H1 (cell line): Measurements from ENCODE around the gene PITPNC1. TPM values are rescaled to one million over a fixed set of nuclear protein-coding genes. Genes with fewer than 3 reads are reported as not detected.

Experiments used
- CTCF ChIA-PET: fragments of 300-600 bp; sonication (Branson Sonifier 250); formaldehyde crosslinking; loops from one replicate; lab custom pipeline; 2021; ENCODE audit not compliant: partially characterized antibody; lab: Charles Lee
- POLR2A ChIA-PET: fragments of 300-600 bp; sonication (Branson Sonifier 250); formaldehyde crosslinking; loops from one replicate; lab custom pipeline; 2021; ENCODE audit warnings: inconsistent platforms; ENCODE audit not compliant: partially characterized antibody; lab: Charles Lee
- DNase-seq, 2 experiments: peaks; one replicate each; pipeline versions ENCODE4 v3.0.0 to v3.0.0-alpha.2; 2010 to 2022; ENCODE audit warnings: low spot score in 2 of 2, low read depth in 1 of 2, mixed read lengths in 1 of 2
- FAIRE-seq: peaks from 2 replicates; lab custom pipeline; 2011; peaks lifted over from hg19 to GRCh38; lab: Jason Lieb, UNC
- H2AFZ ChIP-seq: 2 replicates; pipeline ENCODE4 v1.8.1; 2012; ENCODE audit warnings: low read length, inconsistent platforms
- H2AK5ac ChIP-seq: 2 replicates; pipeline ENCODE4 v1.6.1; 2013; ENCODE audit warnings: low read depth, low read length
- H2BK120ac ChIP-seq: replicated peaks from 2 replicates; pipeline ENCODE3; 2013; ENCODE audit warnings: low read depth, low read length, inconsistent platforms
- H2BK12ac ChIP-seq: 2 replicates; pipeline ENCODE4 v1.6.1; 2013; ENCODE audit warnings: low read depth, low read length
- H2BK15ac ChIP-seq: 2 replicates; pipeline ENCODE4 v1.6.1; 2013; ENCODE audit warnings: low read length
- H2BK20ac ChIP-seq: 2 replicates; pipeline ENCODE4 v1.6.1; 2013; ENCODE audit warnings: low read length
- H2BK5ac ChIP-seq: 2 replicates; pipeline ENCODE4 v1.6.1; 2013; ENCODE audit warnings: low read depth, low read length
- H3K14ac ChIP-seq: 2 replicates; pipeline ENCODE4 v1.6.1; 2013; ENCODE audit warnings: inconsistent platforms; ENCODE audit not compliant: insufficient read length
- H3K18ac ChIP-seq: 2 replicates; pipeline ENCODE4 v1.6.1; 2013; ENCODE audit warnings: low read length; ENCODE audit errors: extremely low read depth
- H3K23ac ChIP-seq: 2 replicates; pipeline ENCODE4 v1.6.1; 2013; ENCODE audit warnings: inconsistent platforms; ENCODE audit not compliant: insufficient read length
- H3K23me2 ChIP-seq: 2 replicates; pipeline ENCODE4 v1.6.1; 2013; ENCODE audit warnings: low read depth, low read length
- H3K27ac ChIP-seq: 2 replicates; pipeline ENCODE4 v1.6.1; 2011; ENCODE audit warnings: low read depth, low read length, inconsistent platforms
- H3K27me3 ChIP-seq, 4 experiments: replicated peaks in 1 of 4; 1 replicate in 1 of 4; 2 replicates in 3 of 4; pipeline versions ENCODE4 v1.6.1 to v1.8.1; 2011 to 2013; ENCODE audit warnings: low read length in 3 of 4, mild to moderate bottlenecking in 3 of 4, inconsistent platforms in 2 of 4, mixed read lengths in 2 of 4, moderate library complexity in 1 of 4; ENCODE audit not compliant: control insufficient read depth in 3 of 4, insufficient read depth in 3 of 4; ENCODE audit errors: extremely low read depth in 1 of 4
- H3K36me3 ChIP-seq, 4 experiments: 2 replicates each; pipeline versions ENCODE4 v1.6.1 to v1.8.1; 2011 to 2013; ENCODE audit warnings: mild to moderate bottlenecking in 4 of 4, low read length in 3 of 4, moderate library complexity in 2 of 4, control low read depth in 1 of 4, inconsistent platforms in 1 of 4; ENCODE audit not compliant: insufficient read depth in 4 of 4, control insufficient read depth in 2 of 4
- H3K4ac ChIP-seq: replicated peaks from 2 replicates; pipeline ENCODE3; 2013; ENCODE audit warnings: low read length, low read depth, mixed read lengths, inconsistent platforms; ENCODE audit not compliant: insufficient read length
- H3K4me1 ChIP-seq, 4 experiments: replicated peaks in 1 of 4; 1 replicate in 1 of 4; 2 replicates in 3 of 4; pipeline versions ENCODE4 v1.6.1 to v1.8.1; 2011 to 2013; ENCODE audit warnings: low read length in 3 of 4, inconsistent platforms in 2 of 4, mixed read lengths in 1 of 4; ENCODE audit not compliant: insufficient read depth in 4 of 4, control insufficient read depth in 3 of 4
- H3K4me2 ChIP-seq, 2 experiments: 2 replicates each; pipeline versions ENCODE4 v1.6.1 to v1.8.1; 2011 to 2013; ENCODE audit warnings: low read depth in 2 of 2, low read length in 2 of 2, control low read depth in 1 of 2, inconsistent platforms in 1 of 2, mild to moderate bottlenecking in 1 of 2; ENCODE audit not compliant: insufficient read depth in 1 of 2
- H3K4me3 ChIP-seq, 4 experiments: fragments of 200-600, 300-600 bp in 1 of 4; sonication (generic), shearing (Covaris generic), sonication (Bioruptor Twin) in 1 of 4; 2 replicates each; pipeline versions ENCODE4 v1.5.1 to v1.8.1; 2011 to 2016; ENCODE audit warnings: low read length in 4 of 4, low read depth in 3 of 4, control low read depth in 2 of 4, inconsistent platforms in 2 of 4, mild to moderate bottlenecking in 2 of 4, mixed read lengths in 1 of 4, moderate library complexity in 1 of 4; ENCODE audit not compliant: insufficient read depth in 2 of 4; ENCODE audit errors: extremely low read depth in 1 of 4
- H3K56ac ChIP-seq: replicated peaks from 2 replicates; pipeline ENCODE3; 2013; ENCODE audit warnings: low read depth, mild to moderate bottlenecking, mixed read lengths, low read length, inconsistent platforms; ENCODE audit not compliant: insufficient read length
- H3K79me1 ChIP-seq: 2 replicates; pipeline ENCODE4 v1.6.1; 2013; ENCODE audit warnings: low read depth, low read length, control low read depth
- H3K79me2 ChIP-seq, 2 experiments: 2 replicates each; pipeline versions ENCODE4 v1.6.1 to v1.8.1; 2012 to 2013; ENCODE audit warnings: low read length in 2 of 2, mild to moderate bottlenecking in 2 of 2, inconsistent platforms in 1 of 2; ENCODE audit not compliant: insufficient read depth in 2 of 2, control insufficient read depth in 1 of 2
- H3K9ac ChIP-seq, 4 experiments: replicated peaks in 1 of 4; 1 replicate in 1 of 4; 2 replicates in 3 of 4; pipeline versions ENCODE4 v1.6.1 to v1.8.1; 2011 to 2013; ENCODE audit warnings: low read depth in 3 of 4, low read length in 3 of 4, control low read depth in 2 of 4, mild to moderate bottlenecking in 2 of 4, moderate library complexity in 2 of 4, inconsistent platforms in 1 of 4; ENCODE audit errors: extremely low read depth in 1 of 4
- H3K9me3 ChIP-seq, 2 experiments: 2 replicates each; pipeline versions ENCODE4 v1.6.1 to v1.8.1; 2012 to 2013; ENCODE audit warnings: mild to moderate bottlenecking in 2 of 2, moderate library complexity in 2 of 2, control low read depth in 1 of 2, inconsistent platforms in 1 of 2, low read depth in 1 of 2, low read length in 1 of 2, mixed read lengths in 1 of 2; ENCODE audit not compliant: insufficient read depth in 2 of 2
- H4K20me1 ChIP-seq, 2 experiments: replicated peaks in 1 of 2; 2 replicates each; pipeline versions ENCODE3 to v1.8.1; 2011 to 2013; ENCODE audit warnings: inconsistent platforms in 2 of 2, low read length in 2 of 2, mild to moderate bottlenecking in 1 of 2; ENCODE audit not compliant: insufficient read depth in 2 of 2, control insufficient read depth in 1 of 2
- H4K5ac ChIP-seq: 2 replicates; pipeline ENCODE4 v1.6.1; 2013; ENCODE audit warnings: low read length, low read depth, mixed read lengths, inconsistent platforms; ENCODE audit not compliant: insufficient read length
- H4K8ac ChIP-seq: 2 replicates; pipeline ENCODE4 v1.8.0; 2013; ENCODE audit warnings: mild to moderate bottlenecking, moderate library complexity, low read length, inconsistent platforms; ENCODE audit not compliant: insufficient read depth; ENCODE audit errors: extremely low read depth
- H4K91ac ChIP-seq: replicated peaks from 2 replicates; pipeline ENCODE3; 2013; ENCODE audit warnings: low read length, mixed read lengths, inconsistent platforms; ENCODE audit not compliant: insufficient read length
- BCL11A ChIP-seq, 2 experiments: IDR thresholded peaks; one replicate each; pipeline ENCODE4 v1.6.1; 2011; ENCODE audit warnings: low read depth in 2 of 2, low read length in 2 of 2, mild to moderate bottlenecking in 2 of 2
- CBX5 ChIP-seq: fragments of 300-800, 300-1000 bp; sonication (generic); IDR thresholded peaks from 2 replicates; pipeline ENCODE4 v1.7.1; 2016; ENCODE audit warnings: antibody characterized with exemption, low read length, low read depth
- CHD1 ChIP-seq: IDR thresholded peaks from 2 replicates; pipeline ENCODE4 v1.6.1; 2012; ENCODE audit warnings: low read depth, low read length, improper control_type of control experiment
- GABPA ChIP-seq: IDR thresholded peaks from 2 replicates; pipeline ENCODE4 v1.6.1; 2011; ENCODE audit warnings: mild to moderate bottlenecking, low read length, moderate library complexity, borderline replicate concordance; ENCODE audit not compliant: insufficient read depth
- HDAC2 ChIP-seq, 2 experiments: fragments of 300-600 bp in 1 of 2; sonication (generic) in 1 of 2; IDR thresholded peaks; 2 replicates each; pipeline ENCODE4 v1.6.1; 2011 to 2012; ENCODE audit warnings: low read depth in 2 of 2, low read length in 2 of 2, mild to moderate bottlenecking in 2 of 2, moderate library complexity in 2 of 2, borderline replicate concordance in 1 of 2, inconsistent platforms in 1 of 2
- KDM1A ChIP-seq: fragments of 200-600, 300-600 bp; sonication (generic); IDR thresholded peaks from 2 replicates; pipeline ENCODE4 v1.7.1; 2016; ENCODE audit warnings: mild to moderate bottlenecking, low read length, borderline replicate concordance
- SIRT6 ChIP-seq: IDR thresholded peaks from one replicate; pipeline ENCODE4 v1.7.1; 2012; ENCODE audit warnings: low read length, inconsistent platforms
- SIX5 ChIP-seq: IDR thresholded peaks from 2 replicates; pipeline ENCODE4 v1.6.1; 2011; ENCODE audit warnings: mild to moderate bottlenecking, low read depth, low read length
- SP4 ChIP-seq: IDR thresholded peaks from 2 replicates; pipeline ENCODE4 v1.6.1; 2012; ENCODE audit warnings: low read length, inconsistent platforms
- SUZ12 ChIP-seq: fragments of 200-600 bp; sonication (generic); IDR thresholded peaks from 2 replicates; pipeline ENCODE4 v1.6.1; 2012; ENCODE audit warnings: mild to moderate bottlenecking, inconsistent platforms, low read length, moderate library complexity, mixed read lengths
- TBP ChIP-seq: IDR thresholded peaks from 2 replicates; pipeline ENCODE4 v1.6.1; 2011; ENCODE audit warnings: low read depth, low read length, improper control_type of control experiment
- WGBS, 2 experiments: shearing (Covaris generic) in 1 of 2; methylation state at CpG; one replicate each; pipeline versions ENCODE4 v1.1.6 to v1.1.7; 2013 to 2015; ENCODE audit warnings: low lambda C conversion rate in 2 of 2, mixed read lengths in 2 of 2, inconsistent platforms in 1 of 2, low coverage in 1 of 2, missing lambda C conversion rate in 1 of 2; ENCODE audit not compliant: insufficient replicate concordance in 2 of 2, insufficient coverage in 1 of 2, insufficient read length in 1 of 2; ENCODE audit errors: extremely low coverage in 1 of 2, missing lambda C conversion rate in 1 of 2; 5-methylcytosine and 5-hydroxymethylcytosine counted together
- polyA plus RNA-seq, 7 experiments: library from polyadenylated mRNA; depleted of rRNA in 3 of 7; stranded (reverse) in 5 of 7; unstranded in 2 of 7; fragments of >200 nt in 5 of 7; fragments of 200-250 nt in 2 of 7; gene quantifications; 1 replicate in 5 of 7; 2 replicates in 1 of 7; 4 replicates in 1 of 7; pipeline versions ENCODE4 v1.2.1 to v1.2.3, GENCODE V29; 2011 to 2013; ENCODE audit warnings: missing spikeins in 2 of 7, mixed read lengths in 2 of 7
- total RNA-seq: library from RNA; stranded (reverse); fragmentation: NEBNext Ultra II Directional; extraction: Animal tissue kit (Norgen Biotek cat#: 25700); gene quantifications from 2 replicates; pipeline ENCODE4 v1.2.1, GENCODE V29; 2021
- TF ChIP-seq, protein P1 (sequence below): IDR thresholded peaks from 2 replicates; pipeline ENCODE4 v1.6.1; 2011; ENCODE audit warnings: low read depth, mild to moderate bottlenecking, low read length; ENCODE audit not compliant: insufficient read depth
- TF ChIP-seq, protein P2 (sequence below): IDR thresholded peaks from 2 replicates; pipeline ENCODE4 v1.6.1; 2012; ENCODE audit warnings: inconsistent platforms

PITPNC1 gene
- total and polyA plus RNA-seq, 2 of the 8 experiments (the other 6 are each of a cell fraction or from before 2014, with no cell fraction given), result 17.6 to 54.7 TPM

DNA sequence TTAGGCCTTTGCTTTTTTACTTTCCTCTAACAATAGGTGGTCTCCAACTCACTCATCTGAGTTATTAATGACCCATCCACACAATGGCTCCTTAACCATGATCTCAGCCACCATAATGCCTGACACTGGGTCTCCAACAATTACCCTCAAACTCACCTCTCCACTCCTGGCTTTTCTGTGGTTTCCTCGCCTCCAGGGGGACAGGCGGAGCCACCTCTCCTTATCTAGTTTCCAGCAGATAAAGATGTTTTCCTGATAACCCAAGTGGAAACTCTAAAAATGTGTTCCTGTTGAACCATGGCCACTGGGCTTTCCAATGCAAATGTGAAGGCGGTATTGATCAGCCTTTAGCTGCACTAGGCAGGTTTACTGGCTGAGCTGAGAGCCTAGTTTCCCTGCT is 331.3 kb downstream of the PITPNC1 start:
- H4K20me1 ChIP-seq, result no peaks in the 10 kb centered on the region
- no peak overlapping the region for H2BK120ac ChIP-seq
- H3K79me2 ChIP-seq, result no peaks in the 10 kb centered on the region
- no peak overlapping the region for H3K9ac ChIP-seq
- H2BK12ac ChIP-seq, result no peak overlapping the region
- 0 out of 2 replicates have a peak overlapping the region, but pooled peaks have one; percentile 95 for H2BK20ac ChIP-seq
- no peak overlapping the region for H2BK5ac ChIP-seq
- no peaks in the 10 kb centered on the region for H3K27me3 ChIP-seq
- no peak overlapping the region for H3K56ac ChIP-seq
- H3K18ac ChIP-seq, result no peak overlapping the region
- H3K23ac ChIP-seq, result no peak overlapping the region
- H4K91ac ChIP-seq, result no peak overlapping the region
- peak overlapping the region; percentile 60; the same call in 1 of the 2 replicates for H2AFZ ChIP-seq
- no peak overlapping the region for H3K27ac ChIP-seq
- no peak overlapping the region for H3K14ac ChIP-seq
- H2AK5ac ChIP-seq, result no peak overlapping the region
- ChIA-PET CTCF (interaction anchor here (0.9 to 4.7 kb wide), 4 partner anchors 9 to 239 kb away, joined by 3 to 29 read pairs (median 12); partner anchors contain the start of gene NOL11), POLR2A (interaction anchor here (0.6 to 3.9 kb wide), 3 partner anchors 9 to 372 kb away, joined by 3 to 16 read pairs (median 3); partner anchors contain the start of gene NOL11)
- 88% methylated on average over 3 of the region's 3 CpGs; no CpG with 5 or more reads in 1 of the 2 experiments for WGBS, 2 experiments
- FAIRE-seq (no peak), DNase-seq (peak in 1 of 2 experiments; percentile 44)
- no peak overlapping the region for H3K4ac ChIP-seq
- no peaks in the 10 kb centered on the region; the same call in 1 of the 2 replicates for H3K23me2 ChIP-seq
- H3K79me1 ChIP-seq, result no peaks in the 10 kb centered on the region
- no peak overlapping the region for H2BK15ac ChIP-seq
- H4K5ac ChIP-seq, result no peak overlapping the region
- no peak overlapping the region for H4K8ac ChIP-seq
- H3K4me3 ChIP-seq, result no peak overlapping the region
- peaks cover 0 to 5% of the 10 kb centered on the region in 2 experiments; a peak in 3 of 4 replicates for H3K9me3 ChIP-seq
- H3K36me3 ChIP-seq, result no peaks in the 10 kb centered on the region
- H3K4me2 ChIP-seq, result no peak overlapping the region
- no peaks in the 10 kb centered on the region for H3K4me1 ChIP-seq
- no peak for TF ChIP-seq BCL11A (IDR thresholded peaks at IDR 0.05; ENCODE audit: low read depth in 2 of 2, low read length in 2 of 2)
- no peak for TF ChIP-seq SP4
- TF ChIP-seq, protein P1, sequence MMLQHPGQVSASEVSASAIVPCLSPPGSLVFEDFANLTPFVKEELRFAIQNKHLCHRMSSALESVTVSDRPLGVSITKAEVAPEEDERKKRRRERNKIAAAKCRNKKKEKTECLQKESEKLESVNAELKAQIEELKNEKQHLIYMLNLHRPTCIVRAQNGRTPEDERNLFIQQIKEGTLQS, result no peak
- TF ChIP-seq HDAC2 (IDR thresholded peaks at IDR 0.05; ENCODE audit: borderline replicate concordance in 1 of 2, low read depth in 2 of 2, low read length in 2 of 2), result no peak
- TF ChIP-seq TBP, result no peak
- TF ChIP-seq SIX5, result no peak
- TF ChIP-seq CBX5, result no peak
- TF ChIP-seq SUZ12, result no peak
- TF ChIP-seq CHD1, result no peak
- TF ChIP-seq SIRT6, result no peak
- TF ChIP-seq, protein P2, sequence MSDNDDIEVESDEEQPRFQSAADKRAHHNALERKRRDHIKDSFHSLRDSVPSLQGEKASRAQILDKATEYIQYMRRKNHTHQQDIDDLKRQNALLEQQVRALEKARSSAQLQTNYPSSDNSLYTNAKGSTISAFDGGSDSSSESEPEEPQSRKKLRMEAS, result no peak
- no peak for TF ChIP-seq GABPA
- TF ChIP-seq KDM1A, result no peak
